ENCODE results near the gene GNAI2.

- TF ChIP-seq POLR2AphosphoS5 (IDR thresholded peaks at IDR 0.05) = no peak
- TF ChIP-seq CTCF (IDR thresholded peaks at IDR 0.05) = no peak
- TF ChIP-seq POLR2A (IDR thresholded peaks at IDR 0.05) = no peak
- TF ChIP-seq EP300 (IDR thresholded peaks at IDR 0.05; ENCODE audit: low read depth) = no peak
Measured at GRCh38 chr3:50273689-50274065, 37.7 kb downstream of the GNAI2 start.

All from transverse colon (tissue), 4 donors.